CD4-positive, alpha-beta T cell treated with Interleukin-12 subunit alpha and Interleukin-12 subunit beta, for 1 hour (primary cell): ENCODE results near the gene NSL1.

ENCODE experiments used
- DNase-seq: peaks from one replicate; pipeline ENCODE4 v3.0.0-alpha.2; 2020

Gene NSL1

GRCh38 chr1:212701910-212702309 lies 89.7 kb downstream of the NSL1 start:
- DNase-seq, result no peak

GRCh38 chr1:212700892-212701819 lies 90.4 kb downstream of the NSL1 start:
- DNase-seq, result peak; percentile 17

- DNase-seq, result peak; percentile 61
These were observed 91.2 kb downstream of the NSL1 start for GRCh38 chr1:212700223-212700891.

- DNase-seq, result peak; percentile 52
These were observed 91.9 kb downstream of the NSL1 start, which contains the start of gene BATF3 for GRCh38 chr1:212699625-212700222. Gene BATF3 (minus strand): TSS chr1:212699840. CDS start chr1:212699762, 78 bp downstream.

GRCh38 chr1:212699104-212699624 lies 92.4 kb downstream of the NSL1 start:
- DNase-seq, result peak; percentile 52

- DNase-seq, result no peak
These were observed 93.0 kb downstream of the NSL1 start for GRCh38 chr1:212698467-212699103.

- no peak for DNase-seq
These were observed 94.8 kb downstream of the NSL1 start for GRCh38 chr1:212696721-212697331.

- no peak for DNase-seq
These were observed 98.6 kb downstream of the NSL1 start for GRCh38 chr1:212692774-212693644.

GRCh38 chr1:212691561-212692071 lies 100.0 kb downstream of the NSL1 start:
- no peak for DNase-seq

GRCh38 chr1:212690816-212691403 lies 100.7 kb downstream of the NSL1 start:
- no peak for DNase-seq

- no peak for DNase-seq
These were observed 101.6 kb downstream of the NSL1 start for GRCh38 chr1:212689758-212690529.

GRCh38 chr1:212689196-212689725 lies 102.3 kb downstream of the NSL1 start:
- no peak for DNase-seq

- DNase-seq, result no peak
These were observed 103.1 kb downstream of the NSL1 start for GRCh38 chr1:212688341-212689047.

- no peak for DNase-seq
These were observed 103.8 kb downstream of the NSL1 start for GRCh38 chr1:212687811-212688210.

- DNase-seq, result no peak
These were observed 105.0 kb downstream of the NSL1 start for GRCh38 chr1:212686591-212686990.

GRCh38 chr1:212686069-212686468 lies 105.5 kb downstream of the NSL1 start:
- DNase-seq, result no peak

- no peak for DNase-seq
These were observed 106.1 kb downstream of the NSL1 start for GRCh38 chr1:212685429-212685828.

GRCh38 chr1:212684521-212685090 lies 107.0 kb downstream of the NSL1 start:
- DNase-seq, result no peak

GRCh38 chr1:212684076-212684475 lies 107.5 kb downstream of the NSL1 start:
- DNase-seq, result no peak
